ENCODE data around the gene AGAP1.

Gene AGAP1

DNA sequence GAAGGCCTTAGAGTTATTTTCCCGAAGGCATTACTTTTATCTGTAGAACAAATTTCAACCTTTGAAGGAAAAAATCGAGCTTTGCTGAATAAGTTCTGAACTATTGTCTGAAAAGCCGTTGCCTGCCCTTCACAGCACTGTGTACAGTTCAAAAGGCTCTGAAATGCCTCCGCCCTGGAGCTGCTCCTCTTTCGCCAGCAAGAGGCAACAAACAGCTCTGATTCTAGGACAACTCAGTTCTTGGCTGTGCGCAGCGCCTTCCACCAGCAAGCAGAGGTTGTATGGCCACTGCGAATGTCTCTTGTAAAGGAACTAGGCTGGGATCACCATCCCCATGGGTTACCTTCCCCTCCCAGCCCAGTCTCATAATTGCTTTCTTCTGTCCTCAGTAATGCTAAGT is 365.8 kb downstream of the AGAP1 start:
- no peak for DNase-seq

DNA sequence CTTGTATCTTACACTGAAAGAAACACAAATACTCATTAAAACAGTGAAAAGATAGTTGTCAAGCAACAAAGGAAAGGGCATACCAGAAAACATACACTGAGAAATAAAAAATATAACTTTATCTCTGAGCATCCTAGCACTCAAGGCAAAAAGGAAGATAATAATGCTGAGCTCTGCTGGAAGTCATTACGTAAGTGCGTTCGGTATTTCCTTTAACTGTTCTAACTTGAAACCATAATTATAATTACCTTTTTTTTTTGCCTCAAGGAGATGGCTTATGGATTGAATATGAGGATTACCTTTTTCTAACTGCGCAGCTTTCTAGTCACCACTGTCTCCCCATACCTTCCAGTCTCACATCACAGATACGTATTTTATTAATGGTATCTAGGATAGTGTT is 366.3 kb downstream of the AGAP1 start:
- no peak for DNase-seq

DNA sequence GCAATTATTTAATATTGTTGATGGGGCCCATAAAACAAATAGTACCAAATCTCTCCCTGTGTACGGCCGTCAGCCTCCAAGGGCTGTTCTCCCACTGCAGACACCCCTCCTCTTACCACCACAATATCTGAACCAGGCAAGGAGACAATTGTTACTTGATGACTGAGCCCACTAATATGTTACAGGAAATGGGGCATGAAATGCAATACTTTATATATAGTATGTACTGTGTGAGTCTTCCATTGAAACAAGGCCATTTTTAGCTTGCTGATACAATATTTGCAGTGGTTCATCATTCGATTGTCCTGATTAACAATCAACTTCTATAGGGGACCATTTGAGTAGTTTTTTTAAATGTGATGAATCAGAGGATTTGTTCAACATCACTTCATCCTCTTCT is 367.0 kb downstream of the AGAP1 start:
- no peak for DNase-seq

DNA sequence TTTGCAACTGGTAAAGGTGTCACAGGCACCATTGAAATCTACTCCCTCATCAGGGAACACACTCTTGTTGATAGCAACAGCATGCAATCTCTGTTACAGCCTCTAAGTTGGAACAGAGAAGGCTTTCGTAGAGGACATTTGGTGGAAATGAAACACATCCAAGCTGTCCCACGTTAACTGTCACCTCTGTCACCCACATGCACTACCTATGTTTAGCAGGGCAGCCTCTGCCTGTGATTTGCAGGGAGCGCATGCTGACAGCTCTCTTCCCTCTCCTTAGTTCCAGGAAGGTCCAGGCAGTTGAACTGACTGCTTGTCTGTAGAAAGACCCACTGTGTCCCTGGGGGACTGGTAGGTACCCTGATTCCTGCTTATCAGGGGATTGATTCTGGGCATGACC is 367.5 kb downstream of the AGAP1 start:
- DNase-seq: no peak

DNA sequence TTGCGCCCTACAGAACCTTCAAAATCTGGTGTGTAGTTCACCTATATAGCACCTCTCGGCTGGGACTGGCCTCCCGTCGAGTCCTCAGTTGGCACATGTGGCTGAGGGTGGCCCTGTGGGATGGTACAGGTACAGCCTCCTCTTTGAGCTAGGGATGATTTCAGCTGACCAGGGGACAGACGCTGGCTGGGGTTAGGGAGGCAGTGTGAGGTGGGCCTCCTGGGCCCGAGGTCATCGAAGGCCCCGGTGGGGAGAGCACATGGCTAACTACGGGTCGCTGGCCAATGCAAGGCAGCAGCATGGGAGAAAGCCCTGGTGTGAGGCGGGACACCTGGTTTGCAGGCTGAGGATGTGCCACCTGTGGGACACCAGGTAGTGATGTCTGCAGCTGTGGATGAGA is 369.6 kb downstream of the AGAP1 start:
- no peak for DNase-seq

DNA sequence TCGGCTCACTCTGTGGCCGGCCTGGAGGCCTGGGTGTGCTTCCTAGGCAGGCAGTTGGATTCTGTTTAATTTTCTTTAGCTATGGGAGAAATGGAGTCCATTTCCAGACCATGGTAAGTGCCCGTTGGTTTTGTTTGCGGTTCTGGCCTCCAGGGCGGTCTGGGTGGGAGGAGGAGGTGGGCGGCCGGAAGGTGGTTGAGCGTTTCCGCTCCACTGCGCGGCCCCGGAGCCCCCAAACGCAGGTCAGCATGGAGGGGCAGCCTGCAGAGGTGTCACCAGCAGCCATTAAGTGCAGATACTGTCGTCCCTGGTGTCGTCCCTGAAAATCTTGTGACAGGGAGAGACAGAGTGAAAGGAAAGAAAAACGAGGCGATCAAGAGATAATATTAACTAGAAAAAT is 370.5 kb downstream of the AGAP1 start:
- no peak for DNase-seq

DNA sequence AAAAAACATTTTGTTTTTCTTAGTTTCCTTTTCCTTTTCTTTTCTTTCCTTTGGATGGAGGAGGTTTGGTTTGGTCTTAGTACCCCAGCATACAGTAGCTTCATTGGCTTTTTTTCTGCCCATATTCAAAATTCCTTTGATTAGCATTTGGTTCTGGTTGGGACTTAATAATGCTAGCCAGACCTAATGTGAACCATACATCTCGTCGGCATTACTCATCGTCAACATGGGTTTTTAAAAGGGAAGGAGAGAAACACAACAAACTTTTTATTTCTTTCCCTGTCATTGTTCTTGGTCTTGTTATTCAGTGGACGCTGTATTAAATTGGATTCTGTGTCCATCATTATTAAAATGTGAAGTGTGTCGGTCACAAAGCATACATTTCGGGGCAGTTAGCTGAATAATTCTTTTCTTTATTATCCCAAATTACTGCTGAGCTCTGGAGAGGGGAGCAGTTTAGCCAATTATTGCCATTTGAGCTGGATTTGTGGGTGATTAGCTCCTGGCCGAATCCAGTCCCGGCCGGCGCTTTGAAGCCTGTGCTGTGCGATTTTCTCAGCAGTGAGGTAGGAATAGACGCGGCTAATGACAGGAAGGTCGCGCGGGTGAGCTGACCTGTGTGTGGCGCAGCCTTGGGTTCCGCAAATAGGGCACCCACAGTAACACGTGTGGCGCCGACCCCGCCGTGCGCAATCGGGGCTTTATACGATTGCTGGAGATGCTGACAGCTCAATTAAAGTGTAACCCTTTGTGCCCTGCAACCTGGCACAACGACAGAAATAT is 371.1 kb downstream of the AGAP1 start:
- DNase-seq: no peak

DNA sequence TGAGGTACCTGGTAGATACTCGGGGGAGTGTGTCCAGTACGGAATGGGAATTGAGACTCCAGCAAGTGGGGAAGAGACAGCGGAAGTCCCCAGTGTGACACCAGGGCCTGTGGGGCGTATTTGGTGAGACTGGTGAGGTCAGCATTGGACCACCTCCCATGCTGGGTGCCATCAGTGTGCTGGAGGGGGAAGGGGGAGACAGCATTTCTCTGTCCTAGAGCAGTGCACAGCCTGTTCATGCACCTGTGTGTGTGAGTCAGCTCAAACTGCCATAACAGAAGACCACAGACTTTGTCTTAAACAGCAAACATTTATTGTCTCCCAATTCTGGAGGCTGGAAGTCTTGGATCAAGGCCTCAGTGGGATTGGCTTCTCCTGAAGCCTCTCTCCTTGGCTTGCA is 372.5 kb downstream of the AGAP1 start:
- no peak for DNase-seq

DNA sequence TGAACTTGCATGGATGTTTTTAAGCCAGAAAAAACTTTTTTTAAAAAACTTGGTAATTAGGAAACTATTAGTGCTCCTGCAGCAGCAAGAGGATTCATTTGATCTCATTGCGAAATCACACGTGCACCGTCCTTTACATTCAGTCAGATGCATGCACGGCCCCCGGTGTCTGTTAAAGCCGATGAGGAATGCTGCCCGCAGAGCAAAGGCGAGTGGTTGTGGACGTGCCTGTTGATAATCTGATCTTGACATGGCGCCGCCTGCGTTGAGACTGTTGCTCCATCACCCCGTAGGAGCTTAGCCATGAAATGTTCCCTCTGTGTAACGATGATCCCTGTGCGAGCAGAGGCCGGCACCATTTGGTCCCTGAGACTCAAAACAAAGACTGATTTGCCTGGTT is 374.4 kb downstream of the AGAP1 start:
- DNase-seq: no peak

DNA sequence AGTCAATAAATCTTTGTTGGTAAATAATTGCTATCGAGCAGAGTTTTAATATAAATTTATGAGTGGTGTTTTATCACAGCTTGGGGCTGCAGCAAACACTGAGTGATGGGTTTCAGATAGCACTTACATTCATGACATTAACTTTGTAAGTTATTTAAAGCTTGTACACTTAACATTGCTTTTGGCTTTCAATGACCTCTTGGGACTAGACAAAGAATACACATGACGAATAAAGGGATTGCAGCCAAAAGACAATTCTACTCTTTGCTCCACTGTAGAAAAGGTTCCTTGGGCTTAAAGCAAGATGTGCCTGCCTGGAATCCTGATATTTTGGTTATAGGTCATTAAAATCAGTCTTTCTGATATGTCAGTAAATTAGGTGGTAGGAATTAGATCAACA is 374.8 kb downstream of the AGAP1 start:
- DNase-seq: no peak

DNA sequence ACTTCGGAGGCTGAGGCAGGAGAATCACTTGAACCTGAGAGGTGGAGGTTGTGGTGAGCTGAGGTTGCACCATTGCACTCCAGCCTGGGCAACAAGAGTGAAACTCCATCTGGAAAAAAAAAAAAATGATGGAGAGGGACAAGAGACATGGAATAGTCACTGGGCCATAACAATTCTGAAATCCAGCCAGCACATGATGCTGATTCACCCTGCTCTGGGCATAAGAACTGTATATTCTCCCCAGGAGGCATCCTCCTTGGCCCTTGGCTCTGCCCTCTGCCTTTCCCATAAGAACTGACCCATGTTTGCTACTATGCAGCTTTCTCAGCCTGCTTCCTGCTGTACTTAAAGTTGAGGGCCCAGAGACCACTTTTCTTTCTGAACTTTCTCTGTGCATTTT is 376.7 kb downstream of the AGAP1 start:
- no peak for DNase-seq

DNA sequence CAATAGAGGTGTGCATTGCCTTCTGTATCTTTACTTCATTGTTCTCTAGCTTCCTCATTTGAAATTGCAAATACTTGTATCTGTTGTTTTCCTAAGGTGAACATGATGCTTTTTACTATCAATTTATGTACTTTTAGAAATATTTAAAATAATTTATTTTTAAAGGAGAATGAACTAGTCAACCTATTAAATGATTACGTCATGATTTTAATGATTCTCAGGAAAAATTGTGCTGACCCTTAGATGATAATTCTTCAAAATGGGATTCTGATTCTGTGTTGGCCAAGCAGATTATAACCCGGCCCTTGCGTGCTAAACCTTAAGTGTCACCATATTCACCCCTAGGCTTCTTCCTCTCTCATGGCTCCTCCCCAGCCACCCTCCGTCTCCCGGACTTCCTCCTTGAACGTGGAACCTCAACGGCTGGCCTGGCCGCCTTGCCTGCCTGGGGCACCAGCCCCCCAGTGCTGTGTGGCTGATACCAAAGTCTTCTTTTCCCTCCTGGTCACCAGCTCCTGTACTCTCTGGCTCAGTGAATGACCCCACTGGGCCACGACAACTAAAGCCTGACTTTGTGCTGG is 382.3 kb downstream of the AGAP1 start:
- DNase-seq: no peak

DNA sequence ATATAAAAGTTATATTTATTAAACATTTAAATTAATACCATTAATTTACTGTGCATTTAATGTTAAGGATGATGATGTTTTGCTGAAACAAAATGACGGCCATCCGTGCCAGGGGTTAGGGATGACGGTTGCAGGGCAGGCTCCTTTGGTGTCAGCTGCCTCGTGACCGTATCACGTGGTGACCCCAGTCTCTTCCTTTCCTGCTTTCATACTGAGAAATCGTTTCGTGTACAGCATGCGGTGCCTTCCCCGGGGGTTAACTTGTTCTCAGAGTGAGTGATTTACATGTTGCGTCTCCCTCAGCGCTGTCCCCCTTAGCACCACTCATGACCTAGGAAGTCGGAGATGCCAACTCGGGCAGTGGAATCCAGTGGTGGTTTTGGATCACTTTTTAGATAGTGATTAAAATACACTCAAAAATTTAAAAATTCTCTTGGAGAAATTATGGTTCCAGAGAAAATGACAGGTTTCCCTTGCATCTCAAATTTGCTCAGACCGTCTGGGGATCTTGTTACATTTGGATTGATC is 383.5 kb downstream of the AGAP1 start:
- no peak for DNase-seq

DNA sequence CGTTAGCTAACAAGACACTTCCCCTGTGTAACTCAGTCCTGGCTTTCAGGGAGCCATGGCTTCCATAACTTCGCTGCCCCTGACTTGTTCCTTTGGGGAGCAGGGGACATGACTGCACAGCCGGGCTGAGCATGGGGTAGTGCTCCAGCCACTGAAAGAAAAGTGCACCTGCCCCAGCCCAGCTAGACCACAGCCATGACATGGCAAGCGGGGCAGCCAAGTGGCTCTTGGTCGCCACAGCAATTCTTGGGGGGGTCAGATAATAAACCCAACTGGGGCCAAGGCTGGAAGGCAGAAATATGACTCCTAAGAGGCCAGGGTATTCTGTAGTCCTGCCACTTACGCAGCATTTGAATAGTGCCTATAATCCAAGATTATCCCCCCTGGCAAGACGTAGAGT is 385.3 kb downstream of the AGAP1 start:
- DNase-seq: no peak

DNA sequence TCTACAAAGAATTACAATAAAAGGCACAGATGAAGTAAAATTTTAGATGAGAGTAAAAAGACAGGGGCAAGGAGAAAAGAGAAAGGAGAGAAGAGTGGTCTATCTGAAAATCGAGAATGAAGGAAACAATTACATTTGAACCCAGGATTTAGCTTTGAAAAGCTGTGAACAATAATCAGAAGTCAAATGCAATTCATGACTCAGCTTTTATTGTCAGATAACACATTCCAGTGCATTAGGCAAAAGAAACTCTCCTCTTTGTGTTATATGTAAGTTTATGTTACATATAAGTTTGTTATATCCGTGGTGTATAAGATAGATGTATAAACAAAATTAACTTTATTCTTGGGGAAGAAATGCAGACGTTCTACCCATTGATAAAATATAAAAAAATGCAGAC is 389.8 kb downstream of the AGAP1 start:
- DNase-seq: no peak

DNA sequence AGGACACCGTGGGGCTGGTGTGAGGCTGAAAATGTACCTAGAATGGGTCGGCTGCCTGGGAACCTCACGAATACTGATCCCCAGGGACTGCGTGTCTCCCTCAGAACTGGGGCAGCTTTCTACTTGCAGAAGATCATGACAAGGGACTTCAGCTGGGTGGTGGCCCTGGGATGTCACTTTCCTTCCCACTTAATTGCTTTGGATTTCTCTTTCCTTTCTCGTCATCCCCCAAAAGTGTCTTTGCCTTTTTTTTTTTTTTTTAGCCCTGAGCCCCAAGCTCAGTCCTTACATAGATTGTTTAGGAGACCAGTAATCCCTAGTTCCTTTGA is 395.4 kb downstream of the AGAP1 start:
- no peak for DNase-seq

DNA sequence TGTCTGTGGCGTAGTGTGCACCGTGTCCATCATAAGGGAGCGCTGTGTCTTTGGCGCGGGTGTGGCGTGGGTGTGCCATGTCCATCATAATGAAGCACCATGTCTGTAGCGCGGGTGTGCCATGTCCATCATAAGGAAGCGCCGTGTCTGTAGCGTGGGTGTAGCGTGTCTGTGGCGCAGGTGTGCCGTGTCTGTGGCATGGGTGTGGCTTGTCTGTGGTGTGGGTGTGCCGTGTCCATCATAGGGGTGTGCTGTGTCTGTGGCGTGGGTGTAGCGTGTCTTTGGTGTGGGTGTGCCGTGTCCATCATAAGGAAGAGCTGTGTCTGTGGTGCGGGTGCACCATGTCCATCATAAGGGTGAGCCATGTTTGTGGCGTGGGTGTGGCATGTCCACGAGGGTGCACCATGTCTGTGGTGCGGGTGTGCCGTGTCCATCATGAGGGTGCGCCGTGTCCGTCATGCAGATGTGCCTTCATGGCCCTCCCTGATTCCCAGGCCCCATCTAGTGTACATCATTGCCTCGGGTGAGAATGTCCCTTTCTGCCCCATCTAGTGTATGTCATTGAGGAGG is 399.4 kb downstream of the AGAP1 start:
- DNase-seq: no peak

DNA sequence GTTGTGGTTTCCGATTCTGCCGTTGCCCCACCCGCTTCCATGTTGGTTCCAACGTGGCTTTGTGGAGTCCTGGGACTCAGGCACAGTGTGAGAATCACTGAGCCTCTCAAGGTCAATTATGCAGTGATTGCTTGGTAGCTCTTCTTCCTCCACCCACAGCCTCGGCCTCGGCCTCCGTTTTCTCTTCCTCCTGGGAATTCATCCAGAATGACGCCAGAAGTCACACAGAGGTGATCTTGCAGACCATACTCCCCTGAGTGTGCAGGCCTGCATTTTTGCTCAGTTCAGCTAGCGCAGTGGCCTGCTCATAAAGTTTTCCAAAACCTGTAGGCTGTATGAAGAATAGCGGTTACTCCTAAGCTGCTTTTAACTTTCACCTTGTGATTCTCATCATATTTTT is 401.0 kb downstream of the AGAP1 start:
- no peak for DNase-seq

DNA sequence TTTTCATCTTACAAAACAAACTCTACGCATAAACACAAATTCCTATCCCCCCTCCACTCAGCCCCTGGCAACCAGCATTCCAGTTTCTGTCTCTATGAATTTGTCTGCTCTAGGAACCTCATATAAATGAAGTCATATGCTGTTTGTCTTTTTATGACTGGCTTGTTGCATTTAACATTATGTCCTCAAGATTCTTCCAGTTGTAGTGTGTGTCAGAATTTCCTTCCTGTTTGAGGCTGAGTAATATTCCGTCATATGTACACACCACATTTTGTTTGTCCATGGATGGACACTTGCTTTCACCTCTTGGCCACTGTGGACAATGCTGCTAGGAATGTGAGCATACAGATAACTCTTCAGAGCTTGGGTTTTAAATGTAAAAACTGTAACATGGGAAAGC is 402.2 kb downstream of the AGAP1 start:
- DNase-seq: no peak

DNA sequence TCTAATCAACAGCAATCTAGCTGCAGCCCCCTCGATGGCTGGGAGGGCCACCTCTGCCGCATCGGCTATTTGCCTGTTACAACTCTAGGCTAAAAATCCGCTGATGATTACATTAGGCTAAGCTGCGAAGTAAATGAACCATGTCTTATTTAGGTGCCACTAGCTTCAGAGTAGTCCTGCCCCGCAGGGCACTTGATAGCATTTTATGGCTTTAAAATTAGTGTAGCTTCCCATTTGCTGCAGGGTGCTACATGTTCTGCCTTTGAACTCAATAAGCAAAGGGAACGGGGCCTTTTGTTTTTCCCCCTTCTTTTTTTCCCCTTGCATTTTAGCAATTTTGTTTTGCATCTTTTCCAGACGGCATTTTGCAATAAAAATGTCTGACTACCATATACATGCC is 404.1 kb downstream of the AGAP1 start:
- DNase-seq: no peak

DNA sequence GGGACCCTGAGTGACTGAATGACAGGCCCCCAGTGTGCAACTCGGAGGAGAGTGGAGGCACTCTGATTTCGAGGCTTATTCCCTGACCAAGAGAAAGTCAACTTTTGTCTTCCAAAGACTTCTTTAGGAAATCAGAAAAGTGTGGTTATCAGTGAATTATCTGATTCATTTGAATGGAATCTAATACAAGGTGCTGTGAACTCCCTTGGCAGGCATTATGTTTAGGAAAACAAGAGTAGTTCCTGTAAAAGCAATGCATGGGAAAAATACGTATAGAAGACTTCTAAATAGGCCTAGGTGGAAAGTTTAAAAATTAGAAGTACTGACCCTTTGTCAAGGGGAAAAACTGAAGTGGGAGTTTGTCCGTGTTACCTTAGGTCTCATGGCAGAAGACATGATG is 404.9 kb downstream of the AGAP1 start:
- no peak for DNase-seq

DNA sequence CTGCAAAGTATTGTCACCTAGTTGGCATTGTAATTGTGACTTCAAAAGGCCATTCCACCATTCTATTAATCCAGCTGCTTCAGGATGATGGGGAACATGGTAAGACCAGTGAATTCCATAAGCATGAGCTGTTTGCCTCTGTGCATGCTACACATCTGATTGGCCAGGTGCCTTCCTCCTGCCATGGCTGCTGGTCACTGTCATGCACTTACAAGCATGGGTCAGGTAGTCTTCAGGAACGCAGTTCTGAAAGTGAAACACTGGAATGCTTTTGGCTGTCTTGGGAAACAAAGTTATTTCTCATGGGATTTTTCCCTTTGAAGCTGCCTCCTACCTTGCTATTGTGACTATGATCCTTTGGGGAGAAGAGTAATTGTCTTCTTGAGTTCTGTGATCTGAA is 406.8 kb downstream of the AGAP1 start:
- no peak for DNase-seq

DNA sequence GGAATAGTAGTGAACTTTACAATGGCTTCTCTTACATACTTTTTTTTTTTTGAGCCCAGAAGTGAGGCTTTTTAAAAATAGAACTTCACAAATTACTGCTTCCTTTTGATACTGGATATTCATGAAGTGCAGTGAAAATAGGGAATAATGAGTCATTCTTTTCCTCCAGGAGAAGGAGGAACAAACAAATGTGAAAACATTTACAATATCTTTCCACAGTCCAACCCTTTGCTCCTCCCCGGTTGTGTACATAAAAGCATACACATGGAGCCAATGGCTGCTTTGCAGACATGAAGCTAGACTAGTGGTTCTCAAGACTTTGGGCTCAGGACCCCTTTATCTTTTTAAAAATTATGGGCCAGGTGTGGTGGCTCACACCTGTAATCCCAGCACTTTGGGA is 407.4 kb downstream of the AGAP1 start:
- DNase-seq: no peak

DNA sequence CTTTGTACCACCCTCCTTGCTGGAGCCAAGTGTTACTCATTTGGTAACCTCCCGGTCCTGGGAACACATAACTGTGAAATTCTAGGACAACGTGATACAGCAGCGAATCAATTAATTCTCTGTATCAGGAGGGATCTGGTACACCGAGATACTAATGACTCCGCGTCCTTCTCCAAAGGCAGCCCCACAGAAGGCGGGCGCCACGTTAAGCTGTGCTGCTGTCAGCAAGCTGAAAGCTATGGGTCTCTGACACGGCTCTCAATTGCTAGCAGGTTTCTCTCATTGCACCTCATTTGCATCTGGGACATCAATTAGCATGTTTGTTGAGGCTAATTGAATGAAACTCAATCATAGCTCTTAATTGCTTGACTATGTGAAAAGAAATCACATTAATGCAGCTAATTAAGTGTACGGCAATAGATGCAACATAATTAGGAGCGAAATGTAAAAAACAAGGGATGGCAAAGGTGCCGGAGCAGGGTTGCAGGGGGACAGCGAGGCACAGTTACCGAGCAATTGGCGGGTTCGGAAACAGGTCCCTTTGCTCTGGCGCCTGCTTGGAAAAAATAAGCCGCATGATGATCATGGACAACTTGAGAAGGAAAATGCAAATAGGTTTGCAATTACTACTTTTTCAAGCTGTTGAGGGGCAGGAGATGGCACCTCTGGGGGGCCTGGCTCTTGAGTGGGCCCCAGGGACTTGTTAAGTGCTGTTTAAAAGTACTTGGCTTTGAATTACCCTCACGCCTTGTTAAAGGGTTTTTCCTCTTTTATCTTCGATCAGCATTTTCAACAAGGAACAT is 410.1 kb downstream of the AGAP1 start:
- DNase-seq: no peak
